Measurements from ENCODE around the gene DNAH3.

The DNAH3 gene

DNA sequence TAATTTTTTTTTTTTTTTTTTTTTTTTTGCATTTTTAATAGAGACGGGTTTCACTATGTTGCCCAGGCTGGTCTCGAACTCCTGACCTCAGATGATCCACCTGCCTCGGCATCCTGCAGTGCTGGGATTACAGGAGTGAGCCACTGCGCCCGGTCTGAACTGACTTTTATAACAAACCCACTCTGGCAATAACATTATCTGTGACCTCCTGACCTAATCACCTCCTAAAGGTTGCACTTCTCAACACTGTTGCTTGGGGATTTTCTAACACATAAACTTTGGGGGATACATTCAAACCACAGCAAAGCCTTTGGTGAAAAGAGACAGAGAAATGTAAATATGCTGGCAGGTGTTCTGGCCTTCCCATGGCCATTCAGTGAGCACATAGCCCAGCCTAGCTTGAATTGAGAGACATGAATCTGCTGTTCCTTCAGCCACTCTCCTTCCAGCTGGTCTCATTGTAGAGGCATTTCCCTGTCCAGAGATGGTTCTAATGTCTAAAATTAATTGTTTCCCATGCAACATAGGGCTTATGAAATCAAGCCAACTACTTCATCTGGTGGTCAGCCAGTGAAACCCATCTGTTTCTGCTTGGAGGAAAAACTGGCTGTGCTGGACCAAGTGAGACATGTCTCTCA is 221.8 kb downstream of the DNAH3 start:
- DNase-seq (ENCODE audit: low spot score) = no peak
- Histone ChIP-seq H3K27ac (peak overlapping the region; percentile 62 to 84), H3K4me3 (no peak overlapping the region)
- TF ChIP-seq, protein P1, sequence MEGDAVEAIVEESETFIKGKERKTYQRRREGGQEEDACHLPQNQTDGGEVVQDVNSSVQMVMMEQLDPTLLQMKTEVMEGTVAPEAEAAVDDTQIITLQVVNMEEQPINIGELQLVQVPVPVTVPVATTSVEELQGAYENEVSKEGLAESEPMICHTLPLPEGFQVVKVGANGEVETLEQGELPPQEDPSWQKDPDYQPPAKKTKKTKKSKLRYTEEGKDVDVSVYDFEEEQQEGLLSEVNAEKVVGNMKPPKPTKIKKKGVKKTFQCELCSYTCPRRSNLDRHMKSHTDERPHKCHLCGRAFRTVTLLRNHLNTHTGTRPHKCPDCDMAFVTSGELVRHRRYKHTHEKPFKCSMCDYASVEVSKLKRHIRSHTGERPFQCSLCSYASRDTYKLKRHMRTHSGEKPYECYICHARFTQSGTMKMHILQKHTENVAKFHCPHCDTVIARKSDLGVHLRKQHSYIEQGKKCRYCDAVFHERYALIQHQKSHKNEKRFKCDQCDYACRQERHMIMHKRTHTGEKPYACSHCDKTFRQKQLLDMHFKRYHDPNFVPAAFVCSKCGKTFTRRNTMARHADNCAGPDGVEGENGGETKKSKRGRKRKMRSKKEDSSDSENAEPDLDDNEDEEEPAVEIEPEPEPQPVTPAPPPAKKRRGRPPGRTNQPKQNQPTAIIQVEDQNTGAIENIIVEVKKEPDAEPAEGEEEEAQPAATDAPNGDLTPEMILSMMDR (IDR thresholded peaks at IDR 0.05) = no peak

DNA sequence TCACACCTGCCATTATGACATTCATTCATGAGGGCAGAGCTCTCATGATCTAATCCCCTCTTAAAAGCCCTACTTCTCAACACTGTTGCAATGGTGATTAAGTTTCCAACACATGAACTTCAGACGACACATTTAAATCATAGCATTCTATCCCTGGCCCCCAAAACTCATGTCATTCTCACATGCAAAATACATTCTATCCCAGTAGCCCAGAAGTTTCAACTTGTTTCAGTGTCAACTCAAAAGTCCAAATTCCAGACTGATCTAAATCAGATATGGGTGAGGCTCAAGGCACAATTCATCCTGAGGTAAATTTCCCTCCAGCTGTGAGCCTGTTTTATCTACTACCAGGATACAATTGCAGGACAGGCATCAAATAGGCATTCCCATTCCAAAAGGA is 224.9 kb downstream of the DNAH3 start:
- H3K4me3 ChIP-seq = no peak overlapping the region
- H3K27ac ChIP-seq = no peak overlapping the region
- no peak for DNase-seq (ENCODE audit: low spot score)
- TF ChIP-seq, protein P1 (IDR thresholded peaks at IDR 0.05) = no peak

DNA sequence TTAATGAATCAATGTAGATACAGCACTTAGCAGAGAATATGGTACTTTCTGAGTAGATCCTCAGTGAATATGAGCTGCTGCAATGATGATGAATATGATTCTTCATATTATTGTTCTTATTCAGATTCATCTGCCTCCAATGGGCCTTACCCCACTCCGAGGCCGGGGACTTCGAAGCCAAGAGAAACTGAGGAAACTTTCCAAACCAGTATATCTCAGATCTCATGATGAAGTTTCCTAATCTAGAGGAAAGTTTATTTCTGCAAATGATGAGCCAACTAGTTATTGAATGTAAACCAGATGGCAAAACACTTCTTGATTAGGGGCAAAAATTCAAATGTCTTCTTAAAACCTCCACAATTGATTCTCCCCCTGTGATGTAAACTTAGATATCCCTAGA is 226.8 kb downstream of the DNAH3 start:
- no peak overlapping the region for H3K27ac ChIP-seq
- no peak for DNase-seq (ENCODE audit: low spot score)
- TF ChIP-seq, protein P1 (IDR thresholded peaks at IDR 0.05) = no peak
- H3K4me3 ChIP-seq = no peak overlapping the region

DNA sequence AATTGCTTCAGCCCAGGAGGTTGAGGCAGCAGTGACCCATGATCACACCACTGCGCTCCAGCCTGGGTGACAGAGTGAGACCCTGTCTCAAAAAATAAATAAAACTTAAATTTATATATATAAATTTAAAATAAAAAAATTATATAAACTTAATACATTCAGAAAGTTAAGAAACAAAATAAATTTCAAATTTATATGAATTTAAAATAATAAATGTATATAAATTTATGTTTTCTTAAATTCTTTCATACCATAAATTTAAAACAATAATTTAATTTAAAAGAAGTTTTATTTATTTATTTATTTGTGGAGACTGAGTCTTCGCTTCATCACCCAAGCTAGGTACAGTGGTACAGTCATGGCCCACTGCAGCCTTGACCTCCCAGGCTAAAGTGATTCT is 229.8 kb downstream of the DNAH3 start:
- Histone ChIP-seq H3K4me3 (no peak overlapping the region), H3K27ac (no peak overlapping the region)
- DNase-seq (ENCODE audit: low spot score) = no peak
- TF ChIP-seq, protein P1 (IDR thresholded peaks at IDR 0.05) = no peak

DNA sequence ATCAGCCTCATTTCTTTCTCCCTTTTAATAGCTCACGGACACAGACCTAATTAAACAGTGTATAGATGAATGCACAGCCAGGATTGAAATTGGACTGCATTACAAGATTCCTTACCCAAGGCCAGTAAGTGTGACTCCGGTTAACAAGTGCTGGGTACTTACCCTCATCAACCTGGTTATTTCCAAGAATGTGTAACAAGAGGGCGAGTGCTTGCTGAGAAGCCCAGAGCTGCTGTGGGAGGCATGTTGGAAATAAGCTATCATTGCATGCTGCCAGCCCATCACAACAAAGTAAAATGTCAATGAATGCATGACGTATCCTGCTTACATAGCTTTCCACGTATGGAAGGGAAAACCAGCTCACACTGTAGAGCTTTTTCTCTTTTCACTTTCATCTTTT is 230.6 kb downstream of the DNAH3 start:
- no peak overlapping the region for H3K27ac ChIP-seq
- no peak for DNase-seq (ENCODE audit: low spot score)
- no peak overlapping the region for H3K4me3 ChIP-seq
- TF ChIP-seq, protein P1 (IDR thresholded peaks at IDR 0.05) = no peak

DNA sequence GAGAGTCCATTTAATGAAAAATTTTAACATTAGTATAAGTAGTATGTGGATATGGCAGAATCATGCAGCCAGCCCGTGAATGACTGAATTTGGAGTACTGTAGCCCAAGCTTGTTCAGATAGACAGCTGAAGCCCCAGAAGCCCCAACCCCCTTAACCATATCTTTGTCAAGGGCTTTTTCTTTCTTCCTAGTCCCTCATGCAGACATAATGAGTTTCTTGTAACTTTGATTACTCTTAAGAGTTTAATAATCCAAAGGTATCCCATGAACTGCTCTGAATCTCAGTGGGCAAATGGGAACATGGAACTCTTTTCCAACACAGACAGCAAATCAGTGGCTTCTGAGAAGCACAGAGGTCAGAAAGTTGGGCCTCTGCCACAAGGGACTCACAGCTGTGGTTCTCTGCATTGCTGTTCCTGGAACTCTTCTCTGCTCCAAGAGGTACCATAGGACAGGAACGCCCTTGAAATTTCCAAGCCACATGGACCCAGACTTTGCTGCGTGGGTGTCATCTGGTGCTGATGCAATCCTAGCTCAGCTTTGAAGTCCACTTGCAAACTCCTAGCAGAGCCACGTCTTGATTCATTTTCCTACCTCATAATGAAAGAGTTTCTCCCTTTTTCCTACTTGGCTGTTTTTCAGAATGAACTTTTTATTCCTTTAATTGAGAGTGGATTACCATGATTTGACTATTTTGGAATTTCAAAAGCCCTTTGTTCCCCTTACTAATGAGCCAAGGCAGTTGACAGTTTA is 232.0 kb downstream of the DNAH3 start:
- H3K27ac ChIP-seq = no peak overlapping the region
- H3K4me3 ChIP-seq = no peak overlapping the region
- DNase-seq (ENCODE audit: low spot score) = no peak
- TF ChIP-seq, protein P1 (IDR thresholded peaks at IDR 0.05) = no peak

DNA sequence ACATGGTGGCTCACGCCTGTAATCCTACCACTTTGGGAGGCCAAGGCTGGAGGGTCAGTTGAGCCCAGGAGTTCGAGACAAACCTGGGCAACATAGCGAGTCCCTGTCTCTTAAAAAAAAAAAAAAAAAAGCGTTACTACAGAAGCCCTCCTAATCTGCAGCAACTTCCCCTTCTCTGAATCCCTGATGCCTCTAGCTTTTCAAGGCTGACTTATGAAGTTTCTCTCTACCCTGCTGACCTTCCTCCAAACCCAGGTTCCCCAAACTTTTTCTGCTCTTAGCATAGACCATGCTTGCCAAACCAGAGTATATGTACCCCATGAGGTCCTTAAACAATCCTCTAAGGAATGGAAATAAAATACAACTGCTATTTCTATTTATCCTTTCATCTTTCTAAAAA is 233.7 kb downstream of the DNAH3 start:
- no peak for DNase-seq (ENCODE audit: low spot score)
- no peak overlapping the region for H3K4me3 ChIP-seq
- TF ChIP-seq, protein P1 (IDR thresholded peaks at IDR 0.05) = no peak
- H3K27ac ChIP-seq = no peak overlapping the region

All from coronary artery (tissue), 2 donors.